ENCODE measurements around the gene AHRR. TPM values are rescaled to one million over a fixed set of nuclear protein-coding genes. Genes with fewer than 3 reads are reported as not detected.
A peak's percentile ranks its signal among the peaks of the same experiment; 100 is the strongest.

The AHRR gene
- polyA plus RNA-seq, 3 donors, result 0.15 TPM; not detected in 1

DNA sequence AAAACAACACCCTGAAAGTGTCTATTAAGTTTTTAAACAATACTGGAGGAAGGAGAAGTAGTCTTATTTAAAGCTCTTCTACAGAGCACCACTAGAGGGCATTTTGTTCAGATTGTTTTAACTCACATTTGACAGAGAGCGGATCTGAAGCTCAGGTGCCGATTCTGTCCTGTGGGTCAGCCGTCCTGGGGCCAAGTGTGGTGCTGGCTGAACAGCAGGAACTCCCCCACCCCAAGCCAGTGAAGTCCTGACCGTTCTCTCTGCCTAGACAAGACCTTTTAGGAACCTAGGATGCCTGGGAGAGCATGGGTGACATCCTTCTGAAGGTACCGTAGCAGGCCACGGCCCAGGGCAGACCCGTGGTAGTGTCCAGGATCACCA is 125.4 kb downstream of the AHRR start:
- Histone ChIP-seq H3K27me3 (ENCODE audit: control insufficient read depth in 2 of 2, insufficient read depth in 2 of 2, low read length in 2 of 2) (no peaks in the 10 kb centered on the region), H3K4me1 (ENCODE audit: control insufficient read depth in 1 of 2, insufficient read depth in 2 of 2, low read length in 2 of 2) (peaks cover 38% of the 10 kb centered on the region in 2 donors), H3K9me3 (replicated peaks in 1 of 2; ENCODE audit: control insufficient read depth in 1 of 2, insufficient read depth in 1 of 2, low read length in 2 of 2) (peaks cover 0 to 10% of the 10 kb centered on the region in 2 donors), H3K4me2 (replicated peaks; ENCODE audit: extremely low read depth, low read length, poor library complexity, severe bottlenecking) (no peak overlapping the region), H4K20me1 (ENCODE audit: insufficient read depth, low read length) (peaks cover 69% of the 10 kb centered on the region), H3K4me3 (replicated peaks in 1 of 3; ENCODE audit: low read depth in 2 of 3, low read length in 3 of 3) (no peak overlapping the region), H2AFZ (ENCODE audit: insufficient read depth, low read depth, low read length, poor library complexity, severe bottlenecking) (no peak overlapping the region), H3K9ac (ENCODE audit: insufficient read depth, low read length, poor library complexity, severe bottlenecking) (no peak overlapping the region), H3K27ac (ENCODE audit: low read depth in 1 of 2, low read length in 2 of 2) (peak overlapping the region; percentile 73 to 81), H3K79me2 (ENCODE audit: insufficient read depth, low read length) (peaks cover 30% of the 10 kb centered on the region), H3K36me3 (replicated peaks in 1 of 2; ENCODE audit: control insufficient read depth in 1 of 2, insufficient read depth in 2 of 2, low read length in 2 of 2) (peaks cover 45 to 58% of the 10 kb centered on the region in 2 donors)
- TF ChIP-seq, protein P1, sequence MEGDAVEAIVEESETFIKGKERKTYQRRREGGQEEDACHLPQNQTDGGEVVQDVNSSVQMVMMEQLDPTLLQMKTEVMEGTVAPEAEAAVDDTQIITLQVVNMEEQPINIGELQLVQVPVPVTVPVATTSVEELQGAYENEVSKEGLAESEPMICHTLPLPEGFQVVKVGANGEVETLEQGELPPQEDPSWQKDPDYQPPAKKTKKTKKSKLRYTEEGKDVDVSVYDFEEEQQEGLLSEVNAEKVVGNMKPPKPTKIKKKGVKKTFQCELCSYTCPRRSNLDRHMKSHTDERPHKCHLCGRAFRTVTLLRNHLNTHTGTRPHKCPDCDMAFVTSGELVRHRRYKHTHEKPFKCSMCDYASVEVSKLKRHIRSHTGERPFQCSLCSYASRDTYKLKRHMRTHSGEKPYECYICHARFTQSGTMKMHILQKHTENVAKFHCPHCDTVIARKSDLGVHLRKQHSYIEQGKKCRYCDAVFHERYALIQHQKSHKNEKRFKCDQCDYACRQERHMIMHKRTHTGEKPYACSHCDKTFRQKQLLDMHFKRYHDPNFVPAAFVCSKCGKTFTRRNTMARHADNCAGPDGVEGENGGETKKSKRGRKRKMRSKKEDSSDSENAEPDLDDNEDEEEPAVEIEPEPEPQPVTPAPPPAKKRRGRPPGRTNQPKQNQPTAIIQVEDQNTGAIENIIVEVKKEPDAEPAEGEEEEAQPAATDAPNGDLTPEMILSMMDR (IDR thresholded peaks at IDR 0.05), result peak; percentile 71
- peaks cover 4 to 9% (median 7%) of the 10 kb centered on the region in 7 donors for H3K9me3 Mint-ChIP-seq
- H3K27ac Mint-ChIP-seq, result peak overlapping the region in 6 of 7 donors; percentile 62 to 95 (median 88)
- intact Hi-C loops (cut with micrococcal nuclease), result loop anchor here (5.0 to 10.0 kb wide), 5 partner anchors 98 to 458 kb away; partner anchors contain the start of genes CEP72 (in 2 of the 2) and PDCD6 (in 1 of the 2)
- H3K36me3 Mint-ChIP-seq, result peaks cover 52 to 72% of the 10 kb centered on the region in 2 donors
- H3K4me3 Mint-ChIP-seq, result no peak overlapping the region
- H3K27me3 Mint-ChIP-seq (ENCODE audit: low read depth in 3 of 3), result peaks cover 0 to 2% (median 0%) of the 10 kb centered on the region in 3 donors
- 80% methylated on average over 7 of the region's 7 CpGs for WGBS (ENCODE audit: insufficient coverage)
- H3K4me1 Mint-ChIP-seq, result peaks cover 44% of the 10 kb centered on the region
- peak; percentile 18 to 64 (median 44) for DNase-seq

DNA sequence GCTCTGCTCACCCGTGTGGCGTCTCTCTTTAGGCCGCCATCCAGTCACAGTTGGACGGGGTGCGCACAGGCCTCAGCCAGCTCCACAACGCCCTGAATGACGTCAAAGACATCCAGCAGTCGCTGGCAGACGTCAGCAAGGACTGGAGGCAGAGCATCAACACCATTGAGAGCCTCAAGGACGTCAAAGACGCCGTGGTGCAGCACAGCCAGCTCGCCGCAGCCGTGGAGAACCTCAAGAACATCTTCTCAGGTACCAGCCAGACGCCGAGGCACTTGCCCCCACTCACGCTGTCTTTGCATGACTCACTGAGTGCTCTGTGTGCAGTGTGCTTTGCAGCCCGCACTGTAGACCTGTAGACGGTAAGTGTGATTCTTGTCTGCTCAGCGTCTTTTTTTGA is 126.0 kb downstream of the AHRR start:
- Mint-ChIP-seq H3K4me1 (peaks cover 38% of the 10 kb centered on the region), H3K36me3 (peaks cover 58 to 78% of the 10 kb centered on the region in 2 donors), H3K27ac (peak overlapping the region; percentile 87 to 95 (median 93)), H3K27me3 (ENCODE audit: low read depth in 3 of 3) (peaks cover 0 to 2% (median 0%) of the 10 kb centered on the region in 3 donors), H3K4me3 (no peak overlapping the region), H3K9me3 (peaks cover 7 to 16% (median 10%) of the 10 kb centered on the region in 7 donors)
- H3K4me3 ChIP-seq (replicated peaks in 1 of 3; ENCODE audit: low read depth in 2 of 3, low read length in 3 of 3), result no peak overlapping the region
- H3K79me2 ChIP-seq (ENCODE audit: insufficient read depth, low read length), result peaks cover 30% of the 10 kb centered on the region
- H3K4me1 ChIP-seq (ENCODE audit: control insufficient read depth in 1 of 2, insufficient read depth in 2 of 2, low read length in 2 of 2), result peaks cover 31 to 32% of the 10 kb centered on the region in 2 donors
- peaks cover 72% of the 10 kb centered on the region for H4K20me1 ChIP-seq (ENCODE audit: insufficient read depth, low read length)
- H3K36me3 ChIP-seq (replicated peaks in 1 of 2; ENCODE audit: control insufficient read depth in 1 of 2, insufficient read depth in 2 of 2, low read length in 2 of 2), result peaks cover 51 to 64% of the 10 kb centered on the region in 2 donors
- no peak overlapping the region for H3K4me2 ChIP-seq (replicated peaks; ENCODE audit: extremely low read depth, low read length, poor library complexity, severe bottlenecking)
- no peak overlapping the region for H3K9ac ChIP-seq (ENCODE audit: insufficient read depth, low read length, poor library complexity, severe bottlenecking)
- peaks cover 0 to 16% of the 10 kb centered on the region in 2 donors for H3K9me3 ChIP-seq (replicated peaks in 1 of 2; ENCODE audit: control insufficient read depth in 1 of 2, insufficient read depth in 1 of 2, low read length in 2 of 2)
- no peaks in the 10 kb centered on the region for H3K27me3 ChIP-seq (ENCODE audit: control insufficient read depth in 2 of 2, insufficient read depth in 2 of 2, low read length in 2 of 2)
- DNase-seq, result no peak
- 98% methylated on average over 21 of the region's 21 CpGs for WGBS (ENCODE audit: insufficient coverage)
- TF ChIP-seq, protein P1 (IDR thresholded peaks at IDR 0.05), result no peak
- H3K27ac ChIP-seq (ENCODE audit: low read depth in 1 of 2, low read length in 2 of 2), result peak overlapping the region; percentile 73 to 81
- intact Hi-C loops (cut with micrococcal nuclease), result loop anchor here (5.0 to 10.0 kb wide), 5 partner anchors 97 to 457 kb away; partner anchors contain the start of genes CEP72 (in 2 of the 2) and PDCD6 (in 1 of the 2)
- no peak overlapping the region for H2AFZ ChIP-seq (ENCODE audit: insufficient read depth, low read depth, low read length, poor library complexity, severe bottlenecking)
